OCI-LY3 (cell line): ENCODE measurements around the gene ANO8.

Source experiments
- EZH2phosphoT487 ChIP-seq: fragments of 200-600 bp; shearing (Covaris generic); IDR thresholded peaks from 2 replicates; pipeline ENCODE4 v1.6.1; 2018; ENCODE audit warnings: antibody characterized with exemption, mixed run types, low read depth
- TF ChIP-seq, protein P1 (sequence below): fragments of 200-600, 300-600 bp; sonication (generic); IDR thresholded peaks from 2 replicates; pipeline ENCODE4 v1.5.1; 2014; ENCODE audit warnings: antibody characterized with exemption, low read length, low read depth

DNA sequence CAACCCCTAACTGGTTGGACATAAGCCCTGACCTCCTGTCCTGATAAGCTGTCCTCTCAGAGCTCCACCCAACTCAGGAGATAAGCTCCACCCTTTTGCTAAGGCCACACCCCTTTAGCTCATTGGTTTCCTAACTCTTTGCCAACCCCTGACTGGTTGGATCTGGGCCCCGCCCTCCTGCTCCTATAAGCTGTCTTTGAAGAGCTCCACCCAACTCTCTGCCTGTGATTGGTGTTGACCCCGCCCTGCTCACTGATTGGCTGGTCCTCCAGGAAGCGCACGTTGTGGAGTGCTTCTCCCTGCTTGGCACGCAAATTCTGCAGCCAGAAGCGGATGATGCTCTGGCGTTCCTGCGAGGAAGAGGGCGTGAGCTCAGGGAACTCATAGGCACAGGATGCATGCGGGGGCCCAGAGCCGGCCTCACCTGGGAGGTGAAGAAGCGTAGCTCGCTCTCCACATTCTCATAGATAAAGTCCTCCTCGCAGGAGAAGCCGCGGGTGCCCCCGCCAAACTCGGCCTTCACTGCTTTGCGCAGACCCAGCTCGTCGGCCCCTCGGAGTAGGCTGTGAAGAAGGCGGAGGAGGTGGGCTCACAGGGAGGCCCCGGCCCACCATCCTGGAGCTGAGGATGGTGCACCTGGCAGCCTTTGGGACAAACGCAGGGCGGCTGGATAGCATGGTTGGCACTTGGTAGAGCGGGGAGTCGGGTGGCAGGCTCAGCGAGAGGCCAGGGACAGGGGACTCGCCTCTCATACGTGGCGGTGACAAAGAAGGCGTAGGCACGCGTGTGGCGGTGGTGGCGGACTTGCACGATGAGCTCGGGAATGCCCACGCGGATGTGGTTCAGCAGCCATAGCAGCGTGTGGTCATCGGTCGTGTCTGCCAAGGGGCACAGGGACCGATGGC is 1.7 kb downstream of the ANO8 start:
- TF ChIP-seq, protein P1, sequence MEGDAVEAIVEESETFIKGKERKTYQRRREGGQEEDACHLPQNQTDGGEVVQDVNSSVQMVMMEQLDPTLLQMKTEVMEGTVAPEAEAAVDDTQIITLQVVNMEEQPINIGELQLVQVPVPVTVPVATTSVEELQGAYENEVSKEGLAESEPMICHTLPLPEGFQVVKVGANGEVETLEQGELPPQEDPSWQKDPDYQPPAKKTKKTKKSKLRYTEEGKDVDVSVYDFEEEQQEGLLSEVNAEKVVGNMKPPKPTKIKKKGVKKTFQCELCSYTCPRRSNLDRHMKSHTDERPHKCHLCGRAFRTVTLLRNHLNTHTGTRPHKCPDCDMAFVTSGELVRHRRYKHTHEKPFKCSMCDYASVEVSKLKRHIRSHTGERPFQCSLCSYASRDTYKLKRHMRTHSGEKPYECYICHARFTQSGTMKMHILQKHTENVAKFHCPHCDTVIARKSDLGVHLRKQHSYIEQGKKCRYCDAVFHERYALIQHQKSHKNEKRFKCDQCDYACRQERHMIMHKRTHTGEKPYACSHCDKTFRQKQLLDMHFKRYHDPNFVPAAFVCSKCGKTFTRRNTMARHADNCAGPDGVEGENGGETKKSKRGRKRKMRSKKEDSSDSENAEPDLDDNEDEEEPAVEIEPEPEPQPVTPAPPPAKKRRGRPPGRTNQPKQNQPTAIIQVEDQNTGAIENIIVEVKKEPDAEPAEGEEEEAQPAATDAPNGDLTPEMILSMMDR: no peak
- TF ChIP-seq EZH2phosphoT487: no peak
